ENCODE data around the gene BMPR1B.

GRCh38 chr4:95170176-95170575, 412.4 kb downstream of the BMPR1B start:
- no peak for TF ChIP-seq CTCF (IDR thresholded peaks at IDR 0.05; ENCODE audit: low read depth, low read length, poor library complexity, severe bottlenecking)
- TF ChIP-seq EZH2phosphoT487 (IDR thresholded peaks at IDR 0.05; ENCODE audit: borderline replicate concordance, low read length), result no peak

Data from DOHH2 (cell line).